ENCODE data around the gene KLHL1. TPM values are rescaled to one million over a fixed set of nuclear protein-coding genes. Genes with fewer than 3 reads are reported as not detected.
A peak's percentile ranks its signal among the peaks of the same experiment; 100 is the strongest.

Gene KLHL1
- total and polyA plus RNA-seq, 12 donors: under 0.01 to 0.28 (median 0.08) TPM; not detected in 7

DNA sequence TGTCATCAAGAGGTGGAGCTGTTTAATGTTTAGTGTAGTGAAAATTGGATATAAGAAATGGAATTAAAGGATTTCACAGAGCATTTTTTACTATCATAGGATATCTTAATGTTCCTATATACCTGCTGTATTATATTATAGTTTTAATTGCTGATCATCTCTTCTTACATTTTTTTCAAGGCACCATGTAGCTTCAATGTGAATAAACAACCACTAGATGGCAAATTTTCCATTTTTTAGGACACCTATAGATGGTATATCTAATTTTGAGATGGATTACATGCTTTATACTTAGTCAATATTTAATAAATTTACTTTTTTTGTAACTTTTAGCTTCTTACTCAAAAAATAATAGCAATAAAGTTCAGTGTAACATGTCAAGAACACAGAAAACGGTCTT, 9.6 kb downstream of the KLHL1 start:
- TF ChIP-seq POLR2A (IDR thresholded peaks at IDR 0.05): no peak
- TF ChIP-seq, protein P1, sequence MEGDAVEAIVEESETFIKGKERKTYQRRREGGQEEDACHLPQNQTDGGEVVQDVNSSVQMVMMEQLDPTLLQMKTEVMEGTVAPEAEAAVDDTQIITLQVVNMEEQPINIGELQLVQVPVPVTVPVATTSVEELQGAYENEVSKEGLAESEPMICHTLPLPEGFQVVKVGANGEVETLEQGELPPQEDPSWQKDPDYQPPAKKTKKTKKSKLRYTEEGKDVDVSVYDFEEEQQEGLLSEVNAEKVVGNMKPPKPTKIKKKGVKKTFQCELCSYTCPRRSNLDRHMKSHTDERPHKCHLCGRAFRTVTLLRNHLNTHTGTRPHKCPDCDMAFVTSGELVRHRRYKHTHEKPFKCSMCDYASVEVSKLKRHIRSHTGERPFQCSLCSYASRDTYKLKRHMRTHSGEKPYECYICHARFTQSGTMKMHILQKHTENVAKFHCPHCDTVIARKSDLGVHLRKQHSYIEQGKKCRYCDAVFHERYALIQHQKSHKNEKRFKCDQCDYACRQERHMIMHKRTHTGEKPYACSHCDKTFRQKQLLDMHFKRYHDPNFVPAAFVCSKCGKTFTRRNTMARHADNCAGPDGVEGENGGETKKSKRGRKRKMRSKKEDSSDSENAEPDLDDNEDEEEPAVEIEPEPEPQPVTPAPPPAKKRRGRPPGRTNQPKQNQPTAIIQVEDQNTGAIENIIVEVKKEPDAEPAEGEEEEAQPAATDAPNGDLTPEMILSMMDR (IDR thresholded peaks at IDR 0.05): peak in 1 of 6 experiments; percentile 30
- 43 to 53% (median 51%) methylated on average over 1 of the region's 1 CpG for WGBS, 4 donors
- Histone ChIP-seq H3K27me3 (no peaks in the 10 kb centered on the region), H3K36me3 (replicated peaks in 1 of 2) (no peaks in the 10 kb centered on the region), H3K4me3 (no peak overlapping the region), H3K9me3 (replicated peaks in 1 of 3) (no peaks in the 10 kb centered on the region), H3K4me1 (replicated peaks in 1 of 2) (no peaks in the 10 kb centered on the region), H3K27ac (no peak overlapping the region)
- intact Hi-C loops (cut with DNase I): no loop called here
- DNase-seq: no peak

DNA sequence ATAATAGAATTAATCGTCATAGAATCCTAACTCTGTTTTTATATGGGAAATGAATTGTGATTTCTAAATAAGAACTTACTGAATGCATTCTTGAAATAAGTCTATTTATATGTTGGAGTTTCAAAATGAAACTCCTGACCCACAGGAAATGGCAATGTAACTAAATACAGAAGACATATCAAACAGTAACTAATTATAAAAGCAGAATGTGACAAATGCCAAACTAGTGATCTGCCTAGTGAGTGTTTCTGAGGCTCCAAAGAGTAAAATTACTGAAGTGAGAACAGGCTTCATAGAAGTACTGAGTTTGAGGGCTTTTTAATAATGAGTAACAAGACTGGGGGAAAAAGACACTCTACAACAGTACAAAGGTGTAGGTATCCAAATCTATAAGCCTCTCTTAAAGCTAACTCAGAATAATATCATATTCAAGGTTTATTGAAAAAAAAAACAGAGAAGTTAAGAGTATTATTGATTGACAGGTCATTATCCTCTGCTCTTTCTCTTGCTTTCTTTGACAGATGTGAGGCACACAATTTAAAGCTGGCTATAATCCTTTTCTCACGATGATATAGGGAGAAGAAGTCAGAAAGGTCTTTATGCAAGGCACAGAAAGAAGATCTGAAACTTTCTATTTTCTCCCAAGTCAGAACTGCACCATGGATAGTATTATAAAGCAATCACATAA, 18.1 kb downstream of the KLHL1 start:
- no peak overlapping the region for H3K4me3 ChIP-seq
- no peak for TF ChIP-seq POLR2A (IDR thresholded peaks at IDR 0.05)
- TF ChIP-seq, protein P1 (IDR thresholded peaks at IDR 0.05): no peak
- no peaks in the 10 kb centered on the region for H3K9me3 ChIP-seq (replicated peaks in 1 of 3)
- no peaks in the 10 kb centered on the region for H3K27me3 ChIP-seq
- H3K4me1 ChIP-seq (replicated peaks in 1 of 2): no peaks in the 10 kb centered on the region
- 70 to 87% (median 72%) methylated on average over 2 of the region's 2 CpGs for WGBS, 4 donors
- H3K36me3 ChIP-seq (replicated peaks in 1 of 2): no peaks in the 10 kb centered on the region
- no peak overlapping the region for H3K27ac ChIP-seq
- intact Hi-C loops (cut with DNase I): no loop called here
- DNase-seq: no peak

DNA sequence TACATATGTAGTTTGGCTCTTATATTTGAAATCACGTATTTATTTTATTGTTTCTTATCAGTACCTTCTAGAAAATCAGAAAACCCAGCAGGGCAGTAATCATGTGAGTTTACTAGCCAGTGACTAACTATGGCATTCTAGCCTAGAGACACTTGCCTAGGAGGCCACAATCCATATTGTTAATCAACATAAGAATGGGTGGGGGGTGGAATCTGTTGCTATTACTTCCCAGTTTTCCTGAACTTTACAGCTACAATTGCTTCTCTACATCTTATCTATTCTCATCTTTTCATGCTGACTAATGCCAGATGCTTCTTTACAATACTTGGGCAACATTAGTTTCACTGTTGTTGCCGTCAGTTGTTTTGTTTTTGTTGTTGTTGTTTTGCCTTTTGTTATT, 19.3 kb downstream of the KLHL1 start:
- Histone ChIP-seq H3K9me3 (replicated peaks in 1 of 3) (no peaks in the 10 kb centered on the region), H3K36me3 (replicated peaks in 1 of 2) (no peaks in the 10 kb centered on the region), H3K4me1 (replicated peaks in 1 of 2) (no peaks in the 10 kb centered on the region), H3K27me3 (no peaks in the 10 kb centered on the region), H3K4me3 (no peak overlapping the region), H3K27ac (no peak overlapping the region)
- TF ChIP-seq, protein P1 (IDR thresholded peaks at IDR 0.05): no peak
- TF ChIP-seq POLR2A (IDR thresholded peaks at IDR 0.05): no peak
- WGBS, 4 donors: 65 to 81% (median 70%) methylated on average over 2 of the region's 2 CpGs
- DNase-seq: no peak
- intact Hi-C loops (cut with DNase I): no loop called here

DNA sequence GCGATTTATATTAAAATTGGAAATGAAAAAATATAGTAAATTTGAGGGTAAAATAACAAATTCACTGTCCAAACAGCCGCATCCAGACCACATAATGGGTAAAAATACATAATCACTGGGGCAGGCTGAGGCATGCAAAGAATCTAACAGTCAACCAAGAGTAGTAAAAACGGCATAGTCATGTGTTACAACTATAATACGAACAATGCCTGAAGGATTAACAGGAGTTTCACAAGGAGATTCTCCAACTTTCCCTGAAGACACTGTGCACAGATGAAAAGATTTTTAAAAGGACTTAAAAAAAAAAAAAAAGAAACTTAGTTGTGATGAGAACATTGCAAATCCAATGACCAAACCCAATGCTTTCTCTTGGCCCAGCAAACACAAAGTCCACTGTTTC, 21.0 kb downstream of the KLHL1 start:
- intact Hi-C loops (cut with DNase I): no loop called here

More for the DNA sequence above, 21.0 kb downstream of the KLHL1 start:
- no peak for DNase-seq
- TF ChIP-seq POLR2A (IDR thresholded peaks at IDR 0.05): no peak
- TF ChIP-seq, protein P1 (IDR thresholded peaks at IDR 0.05): no peak
- Histone ChIP-seq H3K9me3 (replicated peaks in 1 of 3) (no peaks in the 10 kb centered on the region), H3K4me1 (replicated peaks in 1 of 2) (no peaks in the 10 kb centered on the region), H3K36me3 (replicated peaks in 1 of 2) (no peaks in the 10 kb centered on the region), H3K27ac (no peak overlapping the region), H3K4me3 (no peak overlapping the region), H3K27me3 (no peaks in the 10 kb centered on the region)
- 67 to 83% (median 76%) methylated on average over 4 of the region's 4 CpGs for WGBS, 4 donors

Measured in adrenal gland (tissue), 12 donors.